Sciatic nerve (tissue), 2 donors: ENCODE measurements around the gene PAM. TPM values are rescaled to one million over a fixed set of nuclear protein-coding genes. Genes with fewer than 3 reads are reported as not detected.

Experiments used
- ATAC-seq: fragments of 200-7000 bp; cut with Tn5 transposase; one replicate; pipeline ENCODE4 v1.9.1; 2020; ENCODE audit warnings: mild to moderate bottlenecking, moderate library complexity
- DNase-seq: peaks from one replicate; pipeline ENCODE4 v3.0.0-alpha.2; 2020; ENCODE audit warnings: low spot score
- intact Hi-C: fragments of 100-400 bp; cut with DNase I; formaldehyde crosslinking; loops from one replicate; pipeline ENCODE4 v1.14.2; 2022
- total RNA-seq: library from RNA; stranded (reverse); fragmentation: NEBNext Ultra II Directional; extraction: Animal tissue kit (Norgen Biotek cat#: 25700); gene quantifications from one replicate; pipeline ENCODE4 v1.2.1, GENCODE V29; 2021
- donor health status: DM: no; HTN: no; CAD: no.
- donor health status: DM: no; HTN: no; CAD: no.

The PAM gene
- total RNA-seq, 1 donor from 2014 or later, result 188 TPM

DNA sequence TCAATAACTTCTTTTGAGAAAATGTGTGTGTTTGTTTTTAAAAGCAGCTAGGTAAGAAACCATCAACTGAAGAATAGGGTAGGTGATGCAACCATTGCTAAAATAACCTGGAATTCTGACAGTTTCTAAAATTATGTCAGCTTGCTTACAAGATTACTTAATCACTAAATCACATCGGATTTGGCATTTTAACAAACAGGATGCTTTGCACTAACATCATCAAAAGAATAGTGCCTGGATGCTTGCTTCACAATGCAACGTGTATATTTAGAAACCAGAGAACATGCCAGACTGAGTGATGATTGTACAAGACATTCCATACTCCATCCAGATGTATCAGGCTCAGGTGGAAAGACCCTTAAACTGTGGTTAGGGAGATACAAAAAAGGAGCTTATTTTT is 43.9 kb downstream of the PAM start:
- no peak for ATAC-seq
- no peak for DNase-seq
- intact Hi-C loops, result no loop called here

DNA sequence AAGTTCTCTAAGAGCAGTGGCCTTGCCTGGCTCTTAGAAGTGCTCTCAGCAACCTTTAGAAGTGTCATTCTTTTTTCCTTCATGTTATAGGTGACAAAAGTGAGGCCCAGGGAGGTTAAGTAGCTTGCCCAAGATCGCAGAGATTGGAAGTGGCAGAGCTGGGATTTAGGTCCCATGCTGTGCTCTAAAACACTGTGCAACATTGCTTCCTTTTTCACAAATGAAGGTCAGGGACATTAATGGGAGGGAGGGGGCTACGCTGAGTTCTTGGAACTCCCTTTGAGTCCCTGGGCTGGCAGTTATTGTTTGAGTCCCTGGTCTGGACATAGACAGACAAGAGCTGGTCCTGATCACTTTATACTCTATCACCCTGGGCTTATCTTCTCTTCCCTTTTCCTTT is 45.3 kb downstream of the PAM start:
- intact Hi-C loops, result no loop called here
- DNase-seq (no peak), ATAC-seq (no peak)

DNA sequence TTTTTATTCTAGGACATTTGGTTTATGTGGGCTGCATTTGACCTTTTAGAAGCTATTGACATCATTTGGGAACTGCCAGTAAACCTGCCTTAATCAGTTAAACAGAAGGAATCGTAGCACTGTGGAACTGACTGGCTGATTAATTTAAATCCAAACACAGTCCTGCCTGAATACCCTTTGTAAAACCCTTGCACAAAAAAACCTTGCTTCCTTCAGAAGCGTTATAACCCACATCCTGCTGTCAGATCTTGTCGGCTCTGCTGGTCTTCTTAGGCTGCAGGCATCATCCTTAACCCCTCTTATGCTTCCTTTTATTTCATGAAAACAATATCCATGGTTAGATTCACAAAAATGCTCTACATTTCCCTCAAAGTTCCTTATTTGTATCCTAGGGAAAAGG is 46.3 kb downstream of the PAM start:
- intact Hi-C loops, result no loop called here
- ATAC-seq, result no peak
- no peak for DNase-seq

DNA sequence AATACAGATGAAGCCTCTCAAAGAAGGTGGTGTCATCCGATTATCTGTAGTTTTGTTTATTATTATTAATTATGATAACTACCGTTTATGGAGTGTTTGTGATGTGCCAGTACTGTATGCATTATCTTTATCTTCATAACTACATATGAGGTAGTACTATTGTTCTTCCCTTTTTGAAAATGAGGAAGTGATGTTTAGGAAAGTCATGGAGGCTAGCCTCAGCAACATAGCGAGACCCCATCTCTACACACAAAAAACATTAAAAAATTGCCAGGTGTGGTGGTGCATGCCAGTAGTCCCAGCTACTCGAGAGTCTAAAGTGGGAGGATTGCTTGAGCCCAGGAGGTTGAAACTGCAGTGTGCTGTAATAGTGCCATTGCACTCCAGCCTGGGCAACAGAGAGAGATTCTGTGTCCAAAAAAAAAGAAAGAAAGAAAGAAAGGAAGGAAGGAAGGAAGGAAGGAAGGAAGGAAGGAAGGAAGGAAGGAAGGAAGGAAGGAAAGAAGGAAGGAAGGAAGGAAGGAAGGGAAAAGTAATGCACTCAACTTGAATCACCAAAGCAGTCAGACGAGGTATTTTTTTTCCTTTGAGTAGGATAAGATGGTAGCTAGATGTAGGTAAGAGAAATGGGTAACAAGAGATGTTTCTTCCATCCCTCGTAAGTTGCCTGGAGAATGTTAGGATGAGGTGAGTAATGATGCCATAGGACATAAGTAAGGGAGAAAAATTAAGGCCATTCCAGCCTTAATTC is 47.8 kb downstream of the PAM start:
- DNase-seq, result no peak
- no peak for ATAC-seq
- intact Hi-C loops, result no loop called here

DNA sequence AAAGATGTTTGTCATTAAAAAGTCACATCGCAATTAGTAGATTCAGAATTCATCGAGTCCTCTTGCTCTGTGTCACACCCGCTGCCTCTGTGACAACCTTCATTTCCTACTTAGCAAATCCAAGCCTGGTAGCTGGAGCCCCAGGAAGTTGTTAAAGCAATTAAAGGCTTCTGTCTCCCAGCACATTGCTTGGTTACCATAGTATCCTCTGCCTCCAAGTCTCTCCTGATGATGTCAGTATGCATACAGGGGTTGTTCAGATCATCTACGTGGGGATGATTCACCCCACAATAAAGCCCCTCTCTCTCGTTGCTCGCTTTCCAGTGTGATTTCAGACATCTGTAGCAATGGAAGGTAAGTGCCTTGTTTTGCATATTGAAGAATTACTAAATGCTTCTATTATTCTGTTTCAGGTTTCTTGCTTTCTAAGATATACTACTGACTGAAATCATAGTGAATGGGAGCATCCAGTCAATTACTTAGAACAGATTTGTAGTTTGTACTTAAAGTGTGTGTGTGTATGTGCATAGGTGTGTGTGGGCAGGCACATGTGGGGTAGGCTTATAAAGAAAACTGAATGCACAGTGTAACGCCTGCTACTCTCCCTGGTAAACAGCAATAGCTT is 52.9 kb downstream of the PAM start:
- intact Hi-C loops, result no loop called here
- DNase-seq (no peak), ATAC-seq (no peak)

DNA sequence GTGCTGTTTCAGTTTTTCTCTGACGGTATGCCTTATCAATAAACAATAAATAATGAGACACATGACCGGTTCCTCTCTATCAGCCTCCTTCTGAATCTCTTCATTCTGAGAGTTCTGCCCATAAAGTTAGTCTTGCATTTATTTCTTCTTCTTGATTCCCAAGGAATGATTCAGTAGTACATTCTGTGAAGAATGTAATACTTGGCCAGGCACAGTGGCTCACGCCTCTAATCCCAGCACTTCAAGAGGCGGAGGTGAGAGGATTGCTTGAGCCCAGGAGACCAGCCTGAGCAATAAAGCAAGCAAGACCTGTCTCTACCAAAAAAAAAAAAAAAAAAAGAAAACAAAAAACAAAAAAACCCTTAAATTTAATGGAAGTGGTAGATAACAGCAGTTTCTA is 53.9 kb downstream of the PAM start:
- DNase-seq, result no peak
- no peak for ATAC-seq
- intact Hi-C loops, result no loop called here

DNA sequence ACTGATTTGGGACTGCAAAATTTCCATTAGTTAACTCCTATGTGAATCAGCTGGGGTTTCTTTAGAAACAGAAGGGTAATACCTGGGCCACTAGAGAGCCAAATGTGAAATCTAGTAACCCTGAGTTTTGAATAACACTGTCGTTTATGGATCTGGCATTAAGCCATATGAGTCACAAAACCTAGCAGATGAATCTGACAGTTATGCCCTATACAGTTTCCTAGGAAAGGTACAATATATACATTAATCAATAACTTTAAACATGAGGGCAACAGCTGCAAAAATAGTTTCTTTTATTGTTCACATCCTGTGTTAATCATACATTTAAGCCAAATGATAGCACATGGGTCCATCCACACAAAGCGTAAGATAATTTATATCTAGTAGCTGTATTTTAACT is 56.9 kb downstream of the PAM start:
- intact Hi-C loops, result no loop called here

DNA sequence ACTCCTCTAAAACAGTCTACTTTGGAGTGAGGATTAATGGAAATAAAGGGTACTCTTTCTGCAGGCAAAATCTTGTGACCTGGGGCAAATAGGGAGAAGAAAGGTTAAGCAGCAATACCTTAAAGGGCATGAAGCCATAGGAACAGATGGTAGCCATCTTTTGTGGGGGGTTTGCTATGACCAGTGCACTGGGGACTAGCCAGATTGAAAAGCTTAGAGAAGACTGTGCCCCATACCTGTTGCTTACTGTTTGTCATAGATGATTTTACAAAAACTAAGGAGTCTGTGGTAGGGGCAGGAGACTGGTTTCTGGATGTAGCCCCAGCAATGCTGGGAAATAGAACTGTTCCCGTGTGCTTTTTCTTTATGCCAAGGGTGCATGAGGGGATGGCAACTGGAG is 58.6 kb downstream of the PAM start:
- no peak for ATAC-seq
- intact Hi-C loops, result no loop called here
- no peak for DNase-seq

More for the DNA sequence above, 56.9 kb downstream of the PAM start:
- ATAC-seq (no peak), DNase-seq (no peak)

DNA sequence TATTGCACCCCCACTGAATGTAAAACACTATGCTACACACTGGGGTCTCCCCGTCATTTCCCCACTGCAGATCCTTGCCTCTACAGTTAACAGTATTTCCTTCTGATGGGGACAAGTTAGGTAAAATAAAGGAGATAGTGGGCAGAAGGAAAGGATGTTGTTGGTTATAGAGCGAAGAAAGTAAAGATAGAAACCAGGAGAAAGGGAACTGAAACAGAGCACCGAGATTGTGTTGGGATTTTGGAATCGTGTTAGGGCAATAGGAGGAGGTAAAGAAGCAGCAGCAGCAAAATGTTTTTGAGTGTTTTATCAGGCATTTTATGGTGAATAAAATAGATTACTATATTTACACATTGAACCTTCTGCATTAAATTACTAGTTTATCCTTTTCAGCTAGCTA is 60.0 kb downstream of the PAM start:
- DNase-seq (no peak), ATAC-seq (no peak)
- intact Hi-C loops, result no loop called here

DNA sequence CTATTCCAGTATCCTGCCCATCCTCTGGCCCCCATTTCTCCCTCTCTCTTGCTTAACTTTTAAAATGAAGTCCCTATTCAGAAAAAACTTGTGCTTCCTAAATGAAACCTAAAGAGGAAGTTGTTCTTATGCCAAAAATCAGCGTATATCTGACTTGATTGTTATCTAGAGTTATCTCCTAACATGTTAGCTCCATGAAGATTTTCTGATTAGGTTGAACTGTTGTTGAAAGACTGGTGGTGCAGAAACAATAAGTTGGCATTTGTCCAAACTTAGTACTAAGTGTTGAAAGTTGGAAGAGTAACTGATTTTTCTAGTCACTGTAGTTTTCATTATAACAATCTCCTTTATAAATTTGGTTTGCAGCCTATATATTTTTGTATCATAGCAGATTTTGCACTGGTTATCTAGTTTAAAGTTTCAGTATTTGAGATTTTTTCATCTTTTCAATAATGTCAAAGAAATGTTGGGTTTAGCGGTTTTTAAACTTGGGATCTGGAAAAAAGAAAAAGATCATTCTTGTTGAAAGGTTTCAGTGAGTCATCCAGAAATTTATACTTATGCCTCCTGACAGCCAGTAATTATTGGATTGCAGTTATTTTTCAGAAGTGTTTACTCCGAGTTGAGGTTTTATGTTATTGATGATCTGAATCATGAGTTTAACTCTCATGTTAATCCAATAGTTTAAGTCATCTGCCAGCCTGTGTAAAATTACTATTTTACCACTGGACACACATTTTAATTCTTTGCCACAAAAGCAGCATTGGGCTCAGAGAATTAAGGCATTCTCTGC is 60.6 kb downstream of the PAM start:
- DNase-seq (no peak), ATAC-seq (no peak)
- intact Hi-C loops, result no loop called here

DNA sequence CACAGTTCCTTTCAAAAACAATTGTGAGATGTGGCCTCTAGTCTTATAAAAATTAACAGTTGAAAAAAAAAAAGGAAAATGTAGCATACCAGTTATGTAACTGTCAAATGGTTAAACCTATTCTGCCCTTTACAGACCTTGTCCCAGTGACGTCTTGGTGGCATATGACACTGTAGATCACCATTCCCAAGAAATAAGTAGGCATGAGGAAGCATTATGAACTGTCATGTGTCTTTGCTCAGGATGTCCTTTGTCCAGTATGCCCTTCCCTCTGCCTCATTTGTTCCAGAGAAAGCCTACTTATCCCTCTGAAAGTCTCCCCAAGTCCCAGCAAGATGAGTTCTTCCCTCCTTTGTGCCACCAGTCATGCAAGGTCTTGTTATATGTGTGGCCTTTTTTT is 63.2 kb downstream of the PAM start:
- intact Hi-C loops, result no loop called here
- DNase-seq, result no peak
- ATAC-seq, result no peak

DNA sequence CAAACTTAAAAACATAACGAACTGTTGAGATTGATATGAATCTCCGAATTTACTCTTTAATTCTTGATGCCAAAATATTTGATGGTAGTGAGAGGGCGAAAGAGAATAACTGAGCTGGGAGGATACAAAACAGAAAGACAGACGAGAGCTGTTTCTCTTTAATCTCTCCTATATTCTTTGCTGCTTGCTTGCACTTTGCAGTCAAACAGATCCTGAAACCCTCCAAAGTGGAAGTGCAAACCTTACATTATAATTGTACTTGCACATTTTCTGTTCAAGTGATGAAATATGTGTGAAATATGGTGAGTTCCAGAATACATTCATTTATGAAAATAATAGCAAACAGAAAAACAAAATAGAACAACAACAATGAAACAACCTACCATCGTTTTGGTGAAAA is 63.8 kb downstream of the PAM start:
- intact Hi-C loops, result no loop called here
- DNase-seq (no peak), ATAC-seq (no peak)

DNA sequence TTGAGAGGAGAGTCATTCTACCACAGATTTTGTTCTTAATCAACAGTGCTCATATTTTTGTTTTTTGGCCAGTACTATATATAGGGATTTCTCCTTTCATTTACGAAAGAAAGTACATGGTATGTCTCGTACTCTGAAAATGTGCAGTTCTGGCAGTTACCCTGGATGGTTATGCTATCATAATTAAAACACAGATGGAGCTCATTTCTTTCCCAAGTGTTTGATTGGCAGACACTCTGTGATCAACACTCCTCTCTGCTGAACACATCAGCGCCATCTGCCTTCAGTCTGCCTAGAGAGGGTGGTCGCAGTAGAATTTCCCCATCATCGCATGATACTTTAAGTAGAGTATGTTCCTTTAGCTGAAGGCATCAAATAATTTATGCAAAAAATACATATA is 64.5 kb downstream of the PAM start:
- no peak for DNase-seq
- no peak for ATAC-seq
- intact Hi-C loops, result no loop called here

DNA sequence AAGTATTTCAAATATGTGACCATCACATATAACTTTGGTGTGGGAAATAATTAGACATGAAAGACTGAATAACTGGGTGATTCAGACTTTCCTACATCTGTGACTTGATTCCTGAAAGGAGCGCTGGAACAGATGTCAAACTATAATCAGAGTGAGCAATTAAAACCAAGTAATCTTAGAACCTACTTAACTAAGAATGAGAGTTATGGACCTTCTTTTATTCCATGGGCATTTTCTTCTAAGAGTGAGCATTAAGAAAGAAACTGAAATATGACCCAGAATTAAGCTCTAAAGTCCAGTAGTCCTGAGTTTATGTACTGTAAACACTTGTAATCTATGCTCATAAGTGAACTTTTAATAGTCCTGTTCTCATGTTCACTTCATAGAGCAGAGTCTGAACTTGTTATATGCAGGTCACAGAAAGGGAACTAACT is 68.4 kb downstream of the PAM start:
- intact Hi-C loops, result no loop called here
- no peak for DNase-seq
- ATAC-seq, result no peak

DNA sequence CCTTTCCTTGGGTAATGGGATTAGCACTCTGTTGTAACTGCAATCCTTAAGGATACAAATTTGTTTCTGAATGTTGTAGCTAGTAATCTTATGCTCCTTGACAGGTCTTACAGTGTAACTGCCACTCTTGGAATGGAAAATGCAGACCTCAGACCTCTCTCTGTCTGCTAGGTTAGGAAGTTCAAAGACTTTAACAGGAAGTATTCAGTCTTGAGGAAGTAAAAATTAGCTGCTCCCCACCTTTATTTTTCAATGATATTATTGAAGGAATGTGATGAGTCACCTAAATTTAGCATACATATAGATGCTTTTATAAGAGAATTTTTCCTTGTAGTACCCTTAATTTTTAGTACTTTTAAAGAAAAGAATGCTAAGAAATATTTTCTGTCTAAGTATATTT is 71.5 kb downstream of the PAM start:
- ATAC-seq, result no peak
- intact Hi-C loops, result no loop called here
- no peak for DNase-seq

DNA sequence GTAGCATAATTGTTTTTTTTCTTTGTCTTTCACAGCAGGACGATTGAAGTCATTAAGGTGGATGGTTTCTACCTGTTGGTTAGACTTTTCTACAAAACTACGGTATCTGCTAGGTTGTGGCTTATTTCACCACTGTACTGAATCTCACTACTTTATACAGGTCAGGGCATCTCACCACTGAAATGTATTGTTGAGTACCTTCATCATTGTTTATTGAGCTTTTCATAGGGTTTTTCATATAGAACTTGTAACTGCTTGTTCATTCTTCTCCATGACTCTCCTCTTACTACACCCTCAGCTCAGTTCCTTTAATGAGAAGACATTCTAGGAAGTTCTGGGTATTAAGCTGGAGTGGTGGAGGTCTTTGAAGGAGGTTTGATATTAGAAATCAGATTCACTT is 75.1 kb downstream of the PAM start:
- intact Hi-C loops, result no loop called here
- no peak for ATAC-seq

DNA sequence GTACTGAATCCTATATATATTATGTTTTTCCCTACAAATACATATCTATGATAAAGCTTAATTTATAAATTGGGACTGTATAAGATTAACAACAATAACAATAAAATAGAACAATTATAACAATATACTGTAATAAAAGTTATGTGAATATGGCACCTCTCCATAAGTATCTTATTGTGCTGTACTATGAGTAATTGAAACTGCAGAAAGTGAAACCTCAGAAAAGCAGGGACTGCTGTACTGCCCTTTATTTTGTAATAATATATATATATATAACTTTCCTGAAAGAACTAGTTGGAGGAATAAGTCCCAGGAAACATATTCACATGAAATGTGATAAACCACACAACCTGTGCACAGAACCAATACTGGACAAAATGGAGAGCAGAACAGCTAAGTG is 77.3 kb downstream of the PAM start:
- ATAC-seq (no peak), DNase-seq (no peak)
- intact Hi-C loops, result no loop called here

More for the DNA sequence above, 75.1 kb downstream of the PAM start:
- DNase-seq, result no peak

DNA sequence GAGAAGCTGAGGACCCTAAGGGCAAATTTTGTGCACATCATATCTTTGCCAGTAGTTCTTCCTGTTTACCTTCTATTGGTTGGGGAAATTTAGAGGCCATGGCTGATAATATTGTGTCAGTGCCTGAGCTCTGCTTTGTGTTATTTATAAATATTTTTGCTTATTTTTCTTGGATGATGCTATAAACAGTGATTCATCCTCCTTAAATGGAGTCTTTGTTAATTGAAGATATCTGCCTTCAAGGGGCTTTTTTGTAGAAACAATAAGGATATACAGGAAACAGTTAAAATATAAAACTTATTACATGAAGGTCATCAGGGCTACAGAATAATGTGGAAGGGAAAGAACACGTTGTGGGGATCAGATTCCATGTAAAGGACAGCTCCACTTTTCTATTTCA is 78.0 kb downstream of the PAM start:
- DNase-seq, result no peak
- intact Hi-C loops, result no loop called here
- ATAC-seq, result no peak

DNA sequence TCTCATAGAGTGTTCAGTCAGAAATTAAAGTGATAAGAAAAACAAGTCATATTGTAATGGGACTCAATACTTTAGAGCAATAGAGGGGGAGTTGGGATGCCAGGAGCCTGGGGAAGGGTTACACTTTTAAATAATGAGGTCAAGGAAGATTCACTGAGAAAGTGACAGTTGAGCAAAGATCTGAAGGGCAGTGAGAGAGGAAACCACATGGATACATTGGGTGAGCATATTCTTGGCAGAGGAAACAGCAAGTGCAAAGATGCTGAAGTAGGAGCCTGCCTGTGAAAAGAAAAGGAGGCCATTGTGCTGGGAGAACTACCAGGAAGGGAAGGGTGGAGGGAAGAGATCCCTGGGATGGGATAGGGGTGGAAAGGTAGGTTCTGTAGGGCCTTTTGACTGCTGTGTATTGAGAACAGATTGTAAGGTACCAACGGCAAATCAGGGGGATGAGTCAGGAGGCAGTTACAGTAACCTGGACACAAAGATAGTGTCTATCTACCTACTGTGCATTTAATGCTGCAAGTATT is 79.4 kb downstream of the PAM start:
- ATAC-seq, result no peak
- intact Hi-C loops, result no loop called here
- no peak for DNase-seq

DNA sequence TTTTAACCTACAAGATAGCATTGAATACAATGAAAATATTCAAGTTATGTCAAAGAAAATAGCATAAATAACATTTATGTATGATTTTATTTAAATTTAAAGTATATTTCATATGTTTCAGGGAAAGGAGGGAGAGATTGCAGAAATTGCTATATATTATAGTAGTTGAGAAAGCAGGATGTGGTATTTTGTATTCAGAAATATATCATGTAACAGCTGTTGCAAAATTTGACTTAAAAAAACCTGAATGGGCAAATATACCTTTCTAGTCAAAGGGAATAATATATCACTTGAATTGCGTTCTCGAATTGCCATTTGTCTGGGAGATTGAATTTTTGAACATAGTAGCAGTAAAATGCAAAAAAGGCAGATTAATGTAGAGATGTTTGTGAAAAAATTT is 80.6 kb downstream of the PAM start:
- intact Hi-C loops, result no loop called here
- DNase-seq (no peak), ATAC-seq (no peak)
